Measurements from ENCODE around the gene NAT16.
"Not testable (repeated sequence)": the region's sequence is repeated elsewhere in the genome, so short reads cannot be mapped to it uniquely, and the experiment has no call there.

The NAT16 gene

DNA sequence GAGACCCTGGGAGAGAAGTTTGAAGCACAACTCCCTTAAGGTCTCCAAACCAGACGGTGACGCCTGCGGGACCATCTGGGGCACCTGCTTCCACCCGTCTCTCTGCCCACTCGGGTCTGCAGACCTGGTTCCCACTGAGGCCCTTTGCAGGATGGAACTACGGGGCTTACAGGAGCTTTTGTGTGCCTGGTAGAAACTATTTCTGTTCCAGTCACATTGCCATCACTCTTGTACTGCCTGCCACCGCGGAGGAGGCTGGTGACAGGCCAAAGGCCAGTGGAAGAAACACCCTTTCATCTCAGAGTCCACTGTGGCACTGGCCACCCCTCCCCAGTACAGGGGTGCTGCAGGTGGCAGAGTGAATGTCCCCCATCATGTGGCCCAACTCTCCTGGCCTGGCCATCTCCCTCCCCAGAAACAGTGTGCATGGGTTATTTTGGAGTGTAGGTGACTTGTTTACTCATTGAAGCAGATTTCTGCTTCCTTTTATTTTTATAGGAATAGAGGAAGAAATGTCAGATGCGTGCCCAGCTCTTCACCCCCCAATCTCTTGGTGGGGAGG is 42.4 kb downstream of the NAT16 start:
- peak overlapping the region; percentile 69 for H3K4me3 Mint-ChIP-seq

GRCh38 chr7:101134399-101134980 is 45.6 kb downstream of the NAT16 start:
- H3K4me3 Mint-ChIP-seq = peak overlapping the region; percentile 50
- H3K27me3 Mint-ChIP-seq = peaks cover 6% of the 10 kb centered on the region
- no peaks in the 10 kb centered on the region for H3K9me3 Mint-ChIP-seq (ENCODE audit: low read depth)
- no peaks in the 10 kb centered on the region for H3K36me3 Mint-ChIP-seq
- H3K27ac Mint-ChIP-seq = no peak overlapping the region
- H3K4me1 Mint-ChIP-seq (ENCODE audit: low read depth) = peaks cover 34% of the 10 kb centered on the region

More for the DNA sequence above, 42.4 kb downstream of the NAT16 start:
- Mint-ChIP-seq H3K27me3 (peaks cover 4% of the 10 kb centered on the region), H3K36me3 (no peaks in the 10 kb centered on the region), H3K4me1 (ENCODE audit: low read depth) (peaks cover 54% of the 10 kb centered on the region), H3K27ac (peak overlapping the region; percentile 90), H3K9me3 (ENCODE audit: low read depth) (no peaks in the 10 kb centered on the region)

DNA sequence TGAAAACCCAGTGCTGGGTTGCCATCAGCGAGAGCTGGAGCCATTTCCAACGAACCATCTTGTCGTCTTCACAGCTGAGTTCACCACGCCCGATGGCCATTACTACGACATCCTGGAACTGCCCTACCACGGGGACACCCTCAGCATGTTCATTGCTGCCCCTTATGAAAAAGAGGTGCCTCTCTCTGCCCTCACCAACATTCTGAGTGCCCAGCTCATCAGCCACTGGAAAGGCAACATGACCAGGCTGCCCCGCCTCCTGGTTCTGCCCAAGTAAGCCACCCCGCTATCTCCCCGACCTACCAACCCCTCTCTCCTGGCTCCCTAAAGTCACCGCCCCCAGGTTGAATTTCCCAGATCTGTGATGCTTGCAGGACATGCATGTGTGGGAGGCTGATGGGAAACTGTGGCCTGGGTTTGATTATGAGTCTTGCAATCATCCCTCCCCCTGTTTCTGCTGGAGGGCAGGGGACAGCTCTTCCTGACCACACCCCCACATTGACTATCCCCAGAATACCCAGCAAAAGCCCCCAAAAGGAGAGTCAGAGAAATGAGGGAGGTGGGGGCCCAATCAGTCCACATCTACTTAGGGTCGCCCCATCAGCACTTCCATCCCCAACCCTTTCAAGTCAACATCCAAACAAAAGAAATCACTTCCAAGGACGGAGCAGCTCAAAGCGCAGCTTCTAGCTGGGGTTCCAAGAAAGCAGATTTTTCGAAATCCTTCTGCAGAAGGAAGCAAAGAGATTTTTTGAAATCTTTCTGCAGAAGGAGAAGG is 46.3 kb downstream of the NAT16 start:
- Mint-ChIP-seq H3K36me3 (no peaks in the 10 kb centered on the region), H3K4me1 (ENCODE audit: low read depth) (peaks cover 32% of the 10 kb centered on the region), H3K9me3 (ENCODE audit: low read depth) (no peaks in the 10 kb centered on the region), H3K4me3 (no peak overlapping the region), H3K27ac (no peak overlapping the region), H3K27me3 (peaks cover 6% of the 10 kb centered on the region)

DNA sequence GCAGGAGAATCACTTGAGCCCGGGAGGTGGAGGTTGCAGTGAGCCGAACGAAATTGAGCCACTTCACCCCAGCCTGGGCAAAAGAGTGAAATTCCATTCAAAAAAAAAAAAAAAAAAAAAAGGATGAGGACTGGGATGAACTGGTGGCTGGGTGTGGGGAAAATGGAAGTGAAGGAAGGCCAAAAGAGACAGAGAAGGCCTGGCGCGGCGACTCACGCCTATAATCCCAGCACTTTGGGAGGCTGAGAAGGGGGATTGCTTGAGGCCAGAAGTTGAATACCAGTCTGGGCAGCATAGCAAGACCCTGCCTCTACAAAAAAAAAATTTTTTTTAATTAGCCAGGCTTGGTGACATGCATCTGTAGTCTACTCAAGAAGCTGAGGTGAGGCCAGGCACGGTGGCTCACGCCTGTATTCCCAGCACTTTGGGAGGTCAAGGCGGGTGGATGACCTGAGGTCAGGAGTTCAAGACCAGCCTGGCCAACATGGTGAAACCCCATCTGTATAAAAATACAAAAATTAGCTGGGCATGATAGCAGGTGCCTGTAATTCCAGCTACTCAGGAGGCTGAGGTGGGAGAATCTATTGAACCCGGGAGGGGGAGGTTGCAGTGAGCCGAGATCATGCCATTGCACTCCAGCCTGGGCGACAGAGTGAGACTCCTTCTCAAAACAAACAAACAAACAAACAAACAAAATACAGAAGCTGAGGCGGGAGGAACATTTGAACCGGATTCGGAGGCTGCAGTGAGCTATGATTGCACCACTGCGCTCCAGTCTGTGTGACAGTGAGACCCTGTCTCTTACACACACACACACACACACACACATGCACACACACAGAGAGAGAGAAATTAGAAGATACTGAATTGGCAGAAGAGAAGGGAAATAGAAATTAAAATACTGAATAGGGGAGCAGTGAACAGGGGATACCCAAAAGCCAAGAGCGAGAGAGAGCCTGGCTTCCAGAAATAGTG is 47.2 kb downstream of the NAT16 start:
- not testable (repeated sequence) for H3K4me3 Mint-ChIP-seq, H3K36me3 Mint-ChIP-seq
- H3K4me1 Mint-ChIP-seq (ENCODE audit: low read depth) = peaks cover 25% of the 10 kb centered on the region

GRCh38 chr7:101129603-101130117 is 50.4 kb downstream of the NAT16 start:
- no peak overlapping the region for H3K27ac Mint-ChIP-seq
- H3K9me3 Mint-ChIP-seq (ENCODE audit: low read depth) = no peaks in the 10 kb centered on the region
- peaks cover 30% of the 10 kb centered on the region for H3K4me1 Mint-ChIP-seq (ENCODE audit: low read depth)
- peaks cover 17% of the 10 kb centered on the region for H3K27me3 Mint-ChIP-seq
- H3K4me3 Mint-ChIP-seq = no peak overlapping the region
- no peaks in the 10 kb centered on the region for H3K36me3 Mint-ChIP-seq

More for the DNA sequence above, 47.2 kb downstream of the NAT16 start:
- not testable (repeated sequence) for H3K9me3 Mint-ChIP-seq (ENCODE audit: low read depth); H3K27ac Mint-ChIP-seq; H3K27me3 Mint-ChIP-seq

DNA sequence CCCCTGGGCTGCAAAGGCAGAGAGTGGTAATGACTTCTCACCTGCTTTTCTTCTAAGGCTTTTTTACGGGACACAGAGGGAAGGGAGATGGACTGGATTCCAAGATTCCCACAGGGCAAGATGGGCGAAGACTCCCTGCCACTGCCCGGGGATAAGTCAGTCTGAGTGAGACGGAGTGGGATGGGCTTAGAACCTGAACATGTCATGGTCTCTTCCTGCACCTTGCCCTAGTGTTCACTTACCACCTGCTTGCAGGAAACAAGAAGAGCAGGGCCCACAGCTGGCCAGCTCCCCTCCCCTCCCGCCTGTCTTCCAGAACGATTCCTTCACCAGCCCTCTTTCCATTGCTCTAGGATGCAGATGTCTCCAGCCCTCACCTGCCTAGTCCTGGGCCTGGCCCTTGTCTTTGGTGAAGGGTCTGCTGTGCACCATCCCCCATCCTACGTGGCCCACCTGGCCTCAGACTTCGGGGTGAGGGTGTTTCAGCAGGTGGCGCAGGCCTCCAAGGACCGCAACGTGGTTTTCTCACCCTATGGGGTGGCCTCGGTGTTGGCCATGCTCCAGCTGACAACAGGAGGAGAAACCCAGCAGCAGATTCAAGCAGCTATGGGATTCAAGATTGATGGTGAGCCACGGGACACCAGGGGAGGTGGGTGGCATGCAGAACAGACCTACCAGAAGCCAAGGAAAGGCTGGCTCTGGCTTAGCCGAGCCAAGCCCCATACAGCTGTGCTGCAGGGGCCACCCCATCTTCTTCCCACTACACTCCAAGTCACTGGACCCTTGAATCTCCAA is 51.9 kb downstream of the NAT16 start:
- Mint-ChIP-seq H3K36me3 (no peaks in the 10 kb centered on the region), H3K4me3 (no peak overlapping the region), H3K27ac (no peak overlapping the region), H3K27me3 (peaks cover 18% of the 10 kb centered on the region), H3K4me1 (ENCODE audit: low read depth) (peaks cover 27% of the 10 kb centered on the region), H3K9me3 (ENCODE audit: low read depth) (no peaks in the 10 kb centered on the region)

- Mint-ChIP-seq H3K9me3 (ENCODE audit: low read depth) (no peaks in the 10 kb centered on the region), H3K36me3 (no peaks in the 10 kb centered on the region), H3K27ac (no peak overlapping the region), H3K4me3 (no peak overlapping the region), H3K27me3 (peaks cover 23% of the 10 kb centered on the region), H3K4me1 (ENCODE audit: low read depth) (peaks cover 28% of the 10 kb centered on the region)
These were observed 52.5 kb downstream of the NAT16 start for GRCh38 chr7:101127460-101128039.

DNA sequence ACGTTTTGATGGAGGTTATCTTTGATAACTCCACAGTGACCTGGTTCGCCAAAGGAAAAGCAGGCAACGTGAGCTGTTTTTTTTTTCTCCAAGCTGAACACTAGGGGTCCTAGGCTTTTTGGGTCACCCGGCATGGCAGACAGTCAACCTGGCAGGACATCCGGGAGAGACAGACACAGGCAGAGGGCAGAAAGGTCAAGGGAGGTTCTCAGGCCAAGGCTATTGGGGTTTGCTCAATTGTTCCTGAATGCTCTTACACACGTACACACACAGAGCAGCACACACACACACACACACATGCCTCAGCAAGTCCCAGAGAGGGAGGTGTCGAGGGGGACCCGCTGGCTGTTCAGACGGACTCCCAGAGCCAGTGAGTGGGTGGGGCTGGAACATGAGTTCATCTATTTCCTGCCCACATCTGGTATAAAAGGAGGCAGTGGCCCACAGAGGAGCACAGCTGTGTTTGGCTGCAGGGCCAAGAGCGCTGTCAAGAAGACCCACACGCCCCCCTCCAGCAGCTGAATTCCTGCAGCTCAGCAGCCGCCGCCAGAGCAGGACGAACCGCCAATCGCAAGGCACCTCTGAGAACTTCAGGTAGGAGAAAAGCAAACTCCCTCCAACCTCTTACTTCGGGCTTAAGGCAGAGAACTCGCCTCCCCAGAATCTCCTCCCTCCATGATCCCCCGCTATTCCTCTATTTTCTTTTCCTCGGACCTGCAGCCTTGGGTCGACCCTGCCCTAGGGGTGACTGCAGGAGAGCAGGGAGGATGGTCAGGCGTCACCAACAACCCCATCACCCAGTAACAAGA is 53.2 kb downstream of the NAT16 start, which contains the start of gene SERPINE1:
SERPINE1 (plus strand) TSS at position 454 of the 809 bp plus-strand sequence. CDS start 1,290 bp downstream, outside the sequence.
- Mint-ChIP-seq H3K4me1 (ENCODE audit: low read depth) (peaks cover 30% of the 10 kb centered on the region), H3K9me3 (ENCODE audit: low read depth) (no peaks in the 10 kb centered on the region), H3K27ac (no peak within 1 kb of the TSS), H3K36me3 (no peaks in the 10 kb centered on the region), H3K27me3 (peaks cover 24% of the 10 kb centered on the region), H3K4me3 (peak within 1 kb of the TSS; percentile 61)

DNA sequence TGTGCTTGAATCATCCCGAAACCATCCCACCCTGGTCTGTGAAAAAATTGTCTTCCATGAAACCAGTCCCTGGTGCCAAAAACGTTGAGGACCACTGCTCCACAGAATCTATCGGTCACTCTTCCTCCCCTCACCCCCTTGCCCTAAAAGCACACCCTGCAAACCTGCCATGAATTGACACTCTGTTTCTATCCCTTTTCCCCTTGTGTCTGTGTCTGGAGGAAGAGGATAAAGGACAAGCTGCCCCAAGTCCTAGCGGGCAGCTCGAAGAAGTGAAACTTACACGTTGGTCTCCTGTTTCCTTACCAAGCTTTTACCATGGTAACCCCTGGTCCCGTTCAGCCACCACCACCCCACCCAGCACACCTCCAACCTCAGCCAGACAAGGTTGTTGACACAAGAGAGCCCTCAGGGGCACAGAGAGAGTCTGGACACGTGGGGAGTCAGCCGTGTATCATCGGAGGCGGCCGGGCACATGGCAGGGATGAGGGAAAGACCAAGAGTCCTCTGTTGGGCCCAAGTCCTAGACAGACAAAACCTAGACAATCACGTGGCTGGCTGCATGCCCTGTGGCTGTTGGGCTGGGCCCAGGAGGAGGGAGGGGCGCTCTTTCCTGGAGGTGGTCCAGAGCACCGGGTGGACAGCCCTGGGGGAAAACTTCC is 54.0 kb downstream of the NAT16 start:
- Mint-ChIP-seq H3K27ac (no peak overlapping the region), H3K4me3 (no peak overlapping the region), H3K27me3 (peaks cover 22% of the 10 kb centered on the region), H3K36me3 (no peaks in the 10 kb centered on the region), H3K4me1 (ENCODE audit: low read depth) (peaks cover 32% of the 10 kb centered on the region), H3K9me3 (ENCODE audit: low read depth) (no peaks in the 10 kb centered on the region)

- Mint-ChIP-seq H3K9me3 (ENCODE audit: low read depth) (no peaks in the 10 kb centered on the region), H3K4me1 (ENCODE audit: low read depth) (peaks cover 37% of the 10 kb centered on the region), H3K36me3 (no peaks in the 10 kb centered on the region), H3K27me3 (peaks cover 24% of the 10 kb centered on the region), H3K4me3 (no peak overlapping the region), H3K27ac (no peak overlapping the region)
These were observed 55.6 kb downstream of the NAT16 start for GRCh38 chr7:101124376-101125056.

DNA sequence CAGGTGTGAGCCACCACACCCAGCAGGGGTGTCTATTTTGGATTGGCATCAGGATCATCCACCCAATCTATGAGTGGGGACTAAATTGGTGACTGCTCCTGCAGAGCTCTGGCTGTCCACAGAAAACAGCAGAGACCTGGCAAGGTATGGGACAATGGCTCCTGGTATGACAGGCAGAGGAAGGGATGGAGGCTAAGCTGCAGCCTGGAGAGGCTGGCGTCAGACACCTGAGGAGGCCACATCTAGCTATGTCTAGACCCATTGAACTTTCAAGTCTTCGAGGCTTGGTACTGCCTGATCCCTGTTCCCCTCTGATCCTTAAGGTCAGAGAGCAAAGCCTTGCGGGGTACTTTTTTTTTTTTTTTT is 56.4 kb downstream of the NAT16 start:
- H3K27ac Mint-ChIP-seq = no peak overlapping the region
- peaks cover 25% of the 10 kb centered on the region for H3K27me3 Mint-ChIP-seq
- H3K4me1 Mint-ChIP-seq (ENCODE audit: low read depth) = peaks cover 37% of the 10 kb centered on the region
- H3K9me3 Mint-ChIP-seq (ENCODE audit: low read depth) = no peaks in the 10 kb centered on the region
- H3K4me3 Mint-ChIP-seq = no peak overlapping the region
- H3K36me3 Mint-ChIP-seq = no peaks in the 10 kb centered on the region

All from activated naive CD8-positive, alpha-beta T cell (primary cell).